IPS-18a (cell line): ENCODE data around the gene COL2A1.
A peak's percentile ranks its signal among the peaks of the same experiment; 100 is the strongest.
"Not testable (repeated sequence)": the region's sequence is repeated elsewhere in the genome, so short reads cannot be mapped to it uniquely, and the experiment has no call there.

Source experiments
- H3K27ac ChIP-seq: one replicate; pipeline ENCODE4 v1.5.1; 2013; ENCODE audit warnings: low read length
- H3K27me3 ChIP-seq: one replicate; pipeline ENCODE4 v1.6.1; 2013; ENCODE audit warnings: mild to moderate bottlenecking, low read length; ENCODE audit not compliant: control insufficient read depth, insufficient read depth
- H3K36me3 ChIP-seq: one replicate; pipeline ENCODE4 v1.6.1; 2013; ENCODE audit warnings: low read depth, low read length; ENCODE audit not compliant: control insufficient read depth
- H3K4me1 ChIP-seq: one replicate; pipeline ENCODE4 v1.6.1; 2013; ENCODE audit warnings: low read depth, low read length; ENCODE audit not compliant: control insufficient read depth
- H3K4me3 ChIP-seq: one replicate; pipeline ENCODE4 v1.5.1; 2013; ENCODE audit warnings: low read length
- H3K9ac ChIP-seq: one replicate; pipeline ENCODE4 v1.6.1; 2013; ENCODE audit warnings: mild to moderate bottlenecking, low read length, moderate library complexity
- H3K9me3 ChIP-seq: one replicate; pipeline ENCODE4 v1.6.1; 2013; ENCODE audit warnings: low read depth, low read length; ENCODE audit not compliant: control insufficient read depth

The COL2A1 gene

GRCh38 chr12:47963340-47964040 is 40.8 kb downstream of the COL2A1 start, which contains the start of gene TMEM106C:
Gene TMEM106C (plus strand): TSS chr12:47963596. CDS start chr12:47964237, 641 bp downstream.
- peak within 1 kb of the TSS; percentile 60 for H3K4me3 ChIP-seq
- peaks cover 4% of the 10 kb centered on the region for H3K9me3 ChIP-seq
- no peak within 1 kb of the TSS for H3K27ac ChIP-seq
- no peaks in the 10 kb centered on the region for H3K36me3 ChIP-seq
- no peak within 1 kb of the TSS for H3K9ac ChIP-seq
- H3K4me1 ChIP-seq: peaks cover 9% of the 10 kb centered on the region
- H3K27me3 ChIP-seq: peaks cover 39% of the 10 kb centered on the region

GRCh38 chr12:47962198-47962597 is 42.1 kb downstream of the COL2A1 start:
- Histone ChIP-seq H3K27ac (no peak overlapping the region), H3K4me1 (peaks cover 9% of the 10 kb centered on the region), H3K9me3 (peaks cover 7% of the 10 kb centered on the region), H3K36me3 (no peaks in the 10 kb centered on the region), H3K4me3 (no peak overlapping the region), H3K27me3 (peaks cover 39% of the 10 kb centered on the region), H3K9ac (no peak overlapping the region)

- not testable (repeated sequence) for H3K4me3 ChIP-seq, H3K9ac ChIP-seq, H3K27ac ChIP-seq, H3K4me1 ChIP-seq, H3K27me3 ChIP-seq, H3K9me3 ChIP-seq, H3K36me3 ChIP-seq
Observed at GRCh38 chr12:47957671-47958070, 46.6 kb downstream of the COL2A1 start.

- Histone ChIP-seq H3K36me3 (no peaks in the 10 kb centered on the region), H3K27ac (no peak overlapping the region), H3K9me3 (peaks cover 7% of the 10 kb centered on the region), H3K4me3 (no peak overlapping the region), H3K9ac (no peak overlapping the region), H3K27me3 (no peaks in the 10 kb centered on the region), H3K4me1 (no peaks in the 10 kb centered on the region)
Observed at GRCh38 chr12:47955059-47955458, 49.2 kb downstream of the COL2A1 start.

- Histone ChIP-seq H3K9ac (no peak overlapping the region), H3K4me1 (no peaks in the 10 kb centered on the region), H3K27ac (no peak overlapping the region), H3K9me3 (peaks cover 7% of the 10 kb centered on the region), H3K36me3 (no peaks in the 10 kb centered on the region), H3K4me3 (no peak overlapping the region), H3K27me3 (no peaks in the 10 kb centered on the region)
Observed at GRCh38 chr12:47954467-47955045, 49.7 kb downstream of the COL2A1 start.

GRCh38 chr12:47954058-47954457 is 50.2 kb downstream of the COL2A1 start:
- Histone ChIP-seq H3K36me3 (no peaks in the 10 kb centered on the region), H3K4me1 (no peaks in the 10 kb centered on the region), H3K9ac (no peak overlapping the region), H3K9me3 (peaks cover 7% of the 10 kb centered on the region), H3K27me3 (no peaks in the 10 kb centered on the region), H3K27ac (no peak overlapping the region), H3K4me3 (no peak overlapping the region)

GRCh38 chr12:47950856-47951468 is 53.3 kb downstream of the COL2A1 start:
- Histone ChIP-seq H3K9me3 (no peaks in the 10 kb centered on the region), H3K9ac (no peak overlapping the region), H3K4me1 (no peaks in the 10 kb centered on the region), H3K27ac (no peak overlapping the region), H3K27me3 (no peaks in the 10 kb centered on the region), H3K36me3 (no peaks in the 10 kb centered on the region), H3K4me3 (no peak overlapping the region)

- H3K27ac ChIP-seq: no peak overlapping the region
- no peaks in the 10 kb centered on the region for H3K4me1 ChIP-seq
- no peak overlapping the region for H3K9ac ChIP-seq
- no peaks in the 10 kb centered on the region for H3K27me3 ChIP-seq
- H3K36me3 ChIP-seq: no peaks in the 10 kb centered on the region
- H3K4me3 ChIP-seq: no peak overlapping the region
- H3K9me3 ChIP-seq: no peaks in the 10 kb centered on the region
Observed at GRCh38 chr12:47949441-47950341, 54.6 kb downstream of the COL2A1 start.

- Histone ChIP-seq H3K36me3 (no peaks in the 10 kb centered on the region), H3K9ac (no peak overlapping the region), H3K4me3 (no peak overlapping the region), H3K27ac (no peak overlapping the region), H3K4me1 (no peaks in the 10 kb centered on the region), H3K9me3 (no peaks in the 10 kb centered on the region), H3K27me3 (no peaks in the 10 kb centered on the region)
Observed at GRCh38 chr12:47947341-47947740, 56.9 kb downstream of the COL2A1 start.

GRCh38 chr12:47946413-47947323 is 57.6 kb downstream of the COL2A1 start:
- Histone ChIP-seq H3K4me3 (no peak overlapping the region), H3K9ac (no peak overlapping the region), H3K36me3 (no peaks in the 10 kb centered on the region), H3K4me1 (peaks cover 4% of the 10 kb centered on the region), H3K9me3 (no peaks in the 10 kb centered on the region), H3K27me3 (peaks cover 5% of the 10 kb centered on the region), H3K27ac (no peak overlapping the region)
